DOHH2 (cell line): Measurements from ENCODE around the gene SOX18.

Source experiments
- H3F3A ChIP-seq: fragments of 200-600 bp; sonication (generic), shearing (Covaris generic); 2 replicates; pipeline ENCODE4 v1.6.0; 2016; ENCODE audit warnings: antibody characterized with exemption, mild to moderate bottlenecking; ENCODE audit not compliant: control insufficient read depth, insufficient read depth
- H3K27ac ChIP-seq: fragments of 200-600 bp; sonication (generic); 2 replicates; pipeline ENCODE4 v1.5.1; 2014; ENCODE audit warnings: low read depth, mild to moderate bottlenecking, low read length, moderate library complexity
- H3K27me3 ChIP-seq: fragments of 200-600 bp; sonication (generic); 2 replicates; pipeline ENCODE4 v1.6.1; 2014; ENCODE audit warnings: mild to moderate bottlenecking, low read length, mixed read lengths; ENCODE audit not compliant: control insufficient read depth
- H3K36me3 ChIP-seq: fragments of 200-600 bp; sonication (generic); 2 replicates; pipeline ENCODE4 v1.6.1; 2014; ENCODE audit warnings: mild to moderate bottlenecking, low read length, moderate library complexity, mixed read lengths; ENCODE audit not compliant: control insufficient read depth
- H3K4me1 ChIP-seq: fragments of 200-600 bp; sonication (generic); 2 replicates; pipeline ENCODE4 v1.6.1; 2014; ENCODE audit warnings: mild to moderate bottlenecking, low read length, mixed read lengths; ENCODE audit not compliant: control insufficient read depth
- H3K4me2 ChIP-seq: fragments of 200-600 bp; sonication (generic); 2 replicates; pipeline ENCODE4 v1.6.0; 2014; ENCODE audit warnings: mild to moderate bottlenecking, low read length, moderate library complexity
- H3K4me3 ChIP-seq: fragments of 200-600 bp; sonication (generic); 2 replicates; pipeline ENCODE4 v1.5.1; 2014; ENCODE audit warnings: mild to moderate bottlenecking, low read length, mixed read lengths
- H3K79me2 ChIP-seq: fragments of 200-600 bp; sonication (generic); 2 replicates; pipeline ENCODE4 v1.6.1; 2014; ENCODE audit warnings: mild to moderate bottlenecking, low read length, mixed read lengths; ENCODE audit not compliant: control insufficient read depth
- H3K9me2 ChIP-seq: fragments of 200-600 bp; sonication (generic); replicated peaks from 2 replicates; pipeline ENCODE4 v1.6.1; 2014; ENCODE audit warnings: mild to moderate bottlenecking, low read length, mixed read lengths; ENCODE audit not compliant: control insufficient read depth
- H3K9me3 ChIP-seq: fragments of 200-600 bp; sonication (generic); 2 replicates; pipeline ENCODE4 v1.6.1; 2014; ENCODE audit warnings: antibody characterized with exemption, low read length, mixed read lengths; ENCODE audit not compliant: control insufficient read depth, insufficient read depth
- H4K20me1 ChIP-seq: fragments of 200-600 bp; sonication (generic); 2 replicates; pipeline ENCODE4 v1.6.0; 2014; ENCODE audit warnings: low read depth, mild to moderate bottlenecking, antibody characterized with exemption, low read length, moderate library complexity; ENCODE audit not compliant: control insufficient read depth, insufficient read depth
- CTCF ChIP-seq: fragments of 200-600 bp; sonication (generic); IDR thresholded peaks from one replicate; pipeline ENCODE4 v1.5.1; 2014; ENCODE audit warnings: antibody characterized with exemption, mild to moderate bottlenecking, low read depth, low read length; ENCODE audit not compliant: poor library complexity, severe bottlenecking
- EZH2phosphoT487 ChIP-seq: fragments of 200-600 bp; sonication (generic); IDR thresholded peaks from 2 replicates; pipeline ENCODE4 v1.6.1; 2017; ENCODE audit warnings: borderline replicate concordance, mild to moderate bottlenecking, antibody characterized with exemption, low read length, moderate library complexity, mixed read lengths

The SOX18 gene

GRCh38 chr20:64005394-64005793, 44.0 kb downstream of the SOX18 start:
- H3K4me1 ChIP-seq = peaks cover 80% of the 10 kb centered on the region
- H3K4me3 ChIP-seq = peak overlapping the region; percentile 47; the same call in 1 of the 2 replicates
- H3K9me2 ChIP-seq = no peaks in the 10 kb centered on the region
- no peaks in the 10 kb centered on the region for H3K27me3 ChIP-seq
- no peak for TF ChIP-seq CTCF
- H4K20me1 ChIP-seq = no peaks in the 10 kb centered on the region
- H3K79me2 ChIP-seq = peaks cover 55% of the 10 kb centered on the region
- peak overlapping the region; percentile 98 for H3K27ac ChIP-seq
- H3K36me3 ChIP-seq = peaks cover 74% of the 10 kb centered on the region
- H3K4me2 ChIP-seq = peak overlapping the region; percentile 68
- H3K9me3 ChIP-seq = peaks cover 8% of the 10 kb centered on the region
- H3F3A ChIP-seq = peaks cover 45% of the 10 kb centered on the region

DNA sequence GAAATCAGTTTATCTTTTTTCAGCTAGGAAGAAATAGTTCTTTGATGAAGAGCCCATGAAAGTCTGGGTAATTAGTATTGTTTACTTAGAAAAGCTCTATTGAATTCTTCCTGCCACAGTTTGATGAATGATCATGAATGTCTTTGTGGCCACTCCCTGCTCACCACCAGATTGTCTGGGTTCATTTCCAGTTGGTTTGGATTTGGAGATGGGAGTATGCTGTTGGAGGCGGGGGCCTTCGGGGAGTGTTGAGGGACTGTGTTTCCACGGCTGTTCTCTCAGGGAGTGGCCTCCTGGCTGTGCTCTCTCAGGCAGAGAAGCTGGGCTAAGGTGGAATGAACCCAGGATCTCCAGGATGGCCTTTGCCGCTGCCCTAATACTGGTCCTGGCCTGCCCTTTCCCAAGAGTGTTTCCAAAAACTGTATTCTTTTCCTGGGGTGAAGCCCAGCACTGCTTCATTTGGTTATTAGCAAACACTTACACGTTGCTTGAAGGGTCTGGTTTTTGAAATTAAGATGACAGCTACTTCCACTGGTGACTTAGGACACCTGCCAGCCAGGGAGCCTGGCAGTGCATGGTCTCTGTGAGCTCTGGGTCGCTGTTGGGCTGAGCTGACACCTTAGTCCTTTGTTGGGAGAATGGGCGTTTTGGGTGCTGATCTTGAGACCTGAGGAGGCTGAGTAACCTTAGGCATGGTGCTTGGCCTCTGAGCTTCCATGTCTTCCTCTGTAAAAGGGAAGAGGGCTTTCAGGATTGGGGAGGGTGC, 45.3 kb downstream of the SOX18 start:
- peak overlapping the region; percentile 98 for H3K27ac ChIP-seq
- H4K20me1 ChIP-seq = no peaks in the 10 kb centered on the region
- H3K4me3 ChIP-seq = peak overlapping the region; percentile 47
- peaks cover 40% of the 10 kb centered on the region for H3F3A ChIP-seq
- peaks cover 75% of the 10 kb centered on the region for H3K36me3 ChIP-seq
- peak overlapping the region; percentile 68 for H3K4me2 ChIP-seq
- no peak for TF ChIP-seq EZH2phosphoT487
- H3K4me1 ChIP-seq = peaks cover 84% of the 10 kb centered on the region
- no peaks in the 10 kb centered on the region for H3K9me2 ChIP-seq
- peaks cover 44% of the 10 kb centered on the region for H3K79me2 ChIP-seq
- no peaks in the 10 kb centered on the region for H3K27me3 ChIP-seq
- H3K9me3 ChIP-seq = peaks cover 8% of the 10 kb centered on the region

DNA sequence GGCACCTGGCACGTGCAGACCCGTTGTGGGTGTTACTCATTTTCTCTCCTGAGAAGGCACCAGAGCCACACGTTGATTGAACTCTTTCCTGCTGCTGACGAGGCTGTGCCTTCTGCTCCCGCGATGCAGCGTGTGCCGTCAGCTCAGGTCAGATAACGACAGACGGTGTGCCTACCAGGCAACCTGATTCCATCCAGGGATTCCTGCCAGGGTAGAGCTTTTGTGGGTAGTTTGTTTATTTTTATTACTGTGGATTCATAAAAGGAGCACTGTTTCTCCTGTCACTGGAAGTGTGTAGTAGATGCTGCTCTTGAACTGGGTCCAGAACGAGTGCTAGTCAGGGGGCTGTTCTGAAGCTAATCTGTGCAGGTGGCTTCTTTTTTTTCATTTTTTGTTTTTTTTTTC, 47.8 kb downstream of the SOX18 start:
- Histone ChIP-seq H3K4me1 (peaks cover 64% of the 10 kb centered on the region), H3K36me3 (peaks cover 67% of the 10 kb centered on the region), H3K27me3 (no peaks in the 10 kb centered on the region), H3F3A (peaks cover 40% of the 10 kb centered on the region), H3K9me2 (no peaks in the 10 kb centered on the region), H3K79me2 (peaks cover 25% of the 10 kb centered on the region), H3K9me3 (no peaks in the 10 kb centered on the region), H4K20me1 (no peaks in the 10 kb centered on the region), H3K27ac (peak overlapping the region; percentile 98), H3K4me2 (peak overlapping the region; percentile 39), H3K4me3 (peak overlapping the region; percentile 23)
- TF ChIP-seq CTCF (no peak), EZH2phosphoT487 (no peak)

- TF ChIP-seq EZH2phosphoT487 (no peak), CTCF (no peak)
- H3K36me3 ChIP-seq = peaks cover 68% of the 10 kb centered on the region
- peak overlapping the region; percentile 39 for H3K4me2 ChIP-seq
- peaks cover 20% of the 10 kb centered on the region for H3K79me2 ChIP-seq
- peaks cover 39% of the 10 kb centered on the region for H3F3A ChIP-seq
- no peaks in the 10 kb centered on the region for H3K9me3 ChIP-seq
- peak overlapping the region; percentile 98 for H3K27ac ChIP-seq
- no peaks in the 10 kb centered on the region for H3K9me2 ChIP-seq
- peak overlapping the region; percentile 23 for H3K4me3 ChIP-seq
- peaks cover 57% of the 10 kb centered on the region for H3K4me1 ChIP-seq
- H3K27me3 ChIP-seq = no peaks in the 10 kb centered on the region
- no peaks in the 10 kb centered on the region for H4K20me1 ChIP-seq
Measured at GRCh38 chr20:64000906-64001305, 48.5 kb downstream of the SOX18 start.
